ENCODE results near the gene FGFR3.

Gene FGFR3

GRCh38 chr4:1803523-1804423 lies 10.7 kb downstream of the FGFR3 start:
- no peaks in the 10 kb centered on the region for H3K9me3 ChIP-seq (replicated peaks; ENCODE audit: insufficient read depth, low read length)
- H3F3A ChIP-seq (ENCODE audit: insufficient read depth, low read length) = no peaks in the 10 kb centered on the region
- no peak overlapping the region for H3K4me2 ChIP-seq (ENCODE audit: low read depth, low read length)
- H3K9ac ChIP-seq (ENCODE audit: low read length) = no peak overlapping the region
- H3K79me2 ChIP-seq (ENCODE audit: low read length) = no peaks in the 10 kb centered on the region
- peaks cover 50% of the 10 kb centered on the region for H3K27me3 ChIP-seq (replicated peaks; ENCODE audit: insufficient read depth, low read length)
- H2AFZ ChIP-seq (ENCODE audit: low read length) = no peak overlapping the region
- H4K20me1 ChIP-seq (ENCODE audit: insufficient read depth, low read length) = no peaks in the 10 kb centered on the region
- no peaks in the 10 kb centered on the region for H3K9me2 ChIP-seq (replicated peaks; ENCODE audit: insufficient read depth, low read length)
- no peaks in the 10 kb centered on the region for H3K36me3 ChIP-seq (replicated peaks; ENCODE audit: insufficient read depth, low read length)
- no peak overlapping the region for H3K27ac ChIP-seq (ENCODE audit: low read length)
- no peak overlapping the region for H3K4me3 ChIP-seq (ENCODE audit: low read length)
- DNase-seq = no peak
- no peak for TF ChIP-seq CTCF (IDR thresholded peaks at IDR 0.05; ENCODE audit: low read length)
- no peak for TF ChIP-seq EZH2phosphoT487 (IDR thresholded peaks at IDR 0.05; ENCODE audit: low read length)
- no peak for TF ChIP-seq EZH2 (optimal IDR thresholded peaks at IDR 0.05; ENCODE audit: low read depth, low read length)
- no peaks in the 10 kb centered on the region for H3K4me1 ChIP-seq (ENCODE audit: low read length)

DNA sequence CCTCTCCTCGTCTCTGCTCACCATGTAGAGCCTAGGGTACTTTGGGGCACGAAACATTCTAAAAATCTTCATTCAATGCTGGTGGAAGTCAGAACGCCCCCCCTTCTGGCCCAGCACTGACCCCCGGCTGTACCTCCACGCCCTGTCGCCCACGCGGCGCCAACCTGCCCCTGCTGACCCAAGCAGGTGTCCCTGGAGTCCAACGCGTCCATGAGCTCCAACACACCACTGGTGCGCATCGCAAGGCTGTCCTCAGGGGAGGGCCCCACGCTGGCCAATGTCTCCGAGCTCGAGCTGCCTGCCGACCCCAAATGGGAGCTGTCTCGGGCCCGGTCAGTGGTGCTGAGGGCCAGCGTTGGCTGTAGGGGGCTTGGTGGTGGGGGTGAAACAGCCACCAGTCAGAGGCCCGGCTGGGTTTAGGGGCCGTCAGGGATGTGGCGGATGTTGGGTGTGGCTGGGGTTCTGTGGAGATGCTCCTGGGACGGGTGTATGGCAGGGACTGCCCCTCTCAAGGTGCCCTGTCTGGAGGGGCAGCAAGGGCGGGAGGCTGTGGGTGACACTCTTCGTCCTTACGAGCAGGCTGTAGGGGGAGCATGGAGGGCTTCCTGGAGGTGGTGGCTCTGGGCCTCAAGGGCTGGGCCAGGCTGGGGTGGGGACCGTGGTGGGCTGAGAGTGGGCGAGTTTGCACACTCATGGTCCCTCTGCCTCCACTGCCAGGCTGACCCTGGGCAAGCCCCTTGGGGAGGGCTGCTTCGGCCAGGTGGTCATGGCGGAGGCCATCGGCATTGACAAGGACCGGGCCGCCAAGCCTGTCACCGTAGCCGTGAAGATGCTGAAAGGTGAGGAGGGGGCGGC lies 11.8 kb downstream of the FGFR3 start:
- Histone ChIP-seq H3K9me3 (replicated peaks; ENCODE audit: insufficient read depth, low read length) (no peaks in the 10 kb centered on the region), H3F3A (ENCODE audit: insufficient read depth, low read length) (no peaks in the 10 kb centered on the region), H3K9me2 (replicated peaks; ENCODE audit: insufficient read depth, low read length) (no peaks in the 10 kb centered on the region), H3K36me3 (replicated peaks; ENCODE audit: insufficient read depth, low read length) (no peaks in the 10 kb centered on the region), H3K27me3 (replicated peaks; ENCODE audit: insufficient read depth, low read length) (peaks cover 39% of the 10 kb centered on the region), H3K9ac (ENCODE audit: low read length) (no peak overlapping the region), H3K4me2 (ENCODE audit: low read depth, low read length) (no peak overlapping the region), H3K4me3 (ENCODE audit: low read length) (no peak overlapping the region), H4K20me1 (ENCODE audit: insufficient read depth, low read length) (no peaks in the 10 kb centered on the region), H3K4me1 (ENCODE audit: low read length) (no peaks in the 10 kb centered on the region), H3K27ac (ENCODE audit: low read length) (no peak overlapping the region), H3K79me2 (ENCODE audit: low read length) (no peaks in the 10 kb centered on the region), H2AFZ (ENCODE audit: low read length) (no peak overlapping the region)
- no peak for TF ChIP-seq EZH2 (optimal IDR thresholded peaks at IDR 0.05; ENCODE audit: low read depth, low read length)
- no peak for TF ChIP-seq CTCF (IDR thresholded peaks at IDR 0.05; ENCODE audit: low read length)
- DNase-seq = no peak

DNA sequence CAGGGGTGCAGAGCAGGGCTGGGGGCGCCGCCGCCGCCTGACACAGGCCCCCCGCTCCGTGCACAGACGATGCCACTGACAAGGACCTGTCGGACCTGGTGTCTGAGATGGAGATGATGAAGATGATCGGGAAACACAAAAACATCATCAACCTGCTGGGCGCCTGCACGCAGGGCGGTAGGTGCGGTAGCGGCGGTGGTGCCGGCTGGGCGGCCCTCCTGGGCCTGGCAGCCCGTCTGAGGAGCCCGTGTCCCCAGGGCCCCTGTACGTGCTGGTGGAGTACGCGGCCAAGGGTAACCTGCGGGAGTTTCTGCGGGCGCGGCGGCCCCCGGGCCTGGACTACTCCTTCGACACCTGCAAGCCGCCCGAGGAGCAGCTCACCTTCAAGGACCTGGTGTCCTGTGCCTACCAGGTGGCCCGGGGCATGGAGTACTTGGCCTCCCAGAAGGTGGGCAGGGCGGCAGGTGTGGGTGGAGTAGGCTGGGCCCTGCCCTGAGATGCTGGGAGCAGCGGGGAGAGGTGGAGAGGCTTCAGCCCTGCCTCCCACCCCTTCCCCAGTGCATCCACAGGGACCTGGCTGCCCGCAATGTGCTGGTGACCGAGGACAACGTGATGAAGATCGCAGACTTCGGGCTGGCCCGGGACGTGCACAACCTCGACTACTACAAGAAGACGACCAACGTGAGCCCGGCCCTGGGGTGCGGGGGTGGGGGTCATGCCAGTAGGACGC lies 12.6 kb downstream of the FGFR3 start:
- H3K27ac ChIP-seq (ENCODE audit: low read length) = no peak overlapping the region
- no peak overlapping the region for H3K4me3 ChIP-seq (ENCODE audit: low read length)
- H3K9ac ChIP-seq (ENCODE audit: low read length) = no peak overlapping the region
- H3K4me2 ChIP-seq (ENCODE audit: low read depth, low read length) = no peak overlapping the region
- H2AFZ ChIP-seq (ENCODE audit: low read length) = no peak overlapping the region
- no peaks in the 10 kb centered on the region for H3F3A ChIP-seq (ENCODE audit: insufficient read depth, low read length)
- peaks cover 31% of the 10 kb centered on the region for H3K27me3 ChIP-seq (replicated peaks; ENCODE audit: insufficient read depth, low read length)
- H3K9me3 ChIP-seq (replicated peaks; ENCODE audit: insufficient read depth, low read length) = no peaks in the 10 kb centered on the region
- H4K20me1 ChIP-seq (ENCODE audit: insufficient read depth, low read length) = no peaks in the 10 kb centered on the region
- no peaks in the 10 kb centered on the region for H3K9me2 ChIP-seq (replicated peaks; ENCODE audit: insufficient read depth, low read length)
- no peak for DNase-seq
- H3K4me1 ChIP-seq (ENCODE audit: low read length) = no peaks in the 10 kb centered on the region
- TF ChIP-seq EZH2 (optimal IDR thresholded peaks at IDR 0.05; ENCODE audit: low read depth, low read length) (no peak), CTCF (IDR thresholded peaks at IDR 0.05; ENCODE audit: low read length) (no peak), EZH2phosphoT487 (IDR thresholded peaks at IDR 0.05; ENCODE audit: low read length) (no peak)
- no peaks in the 10 kb centered on the region for H3K36me3 ChIP-seq (replicated peaks; ENCODE audit: insufficient read depth, low read length)
- no peaks in the 10 kb centered on the region for H3K79me2 ChIP-seq (ENCODE audit: low read length)
